ENCODE results near the gene REEP1. TPM values are rescaled to one million over a fixed set of nuclear protein-coding genes. Genes with fewer than 3 reads are reported as not detected.
"Not testable (repeated sequence)": the region's sequence is repeated elsewhere in the genome, so short reads cannot be mapped to it uniquely, and the experiment has no call there.

REEP1 gene
- total RNA-seq, 1 donor from 2014 or later = 0.10 TPM

- intact Hi-C loops (cut with micrococcal nuclease) = no loop called here
Measured at GRCh38 chr2:86201671-86202335, 135.6 kb downstream of the REEP1 start.

- intact Hi-C loops (cut with micrococcal nuclease) = not testable (repeated sequence)
Measured at GRCh38 chr2:86200564-86200963, 136.9 kb downstream of the REEP1 start.

- intact Hi-C loops (cut with micrococcal nuclease) = loop anchor here (1.0 to 10.0 kb wide), 7 partner anchors 15 to 875 kb away; partner anchors contain the start of genes CHMP3, PTCD3, RNF103 and ST3GAL5
Measured at GRCh38 chr2:86199834-86200177, 137.6 kb downstream of the REEP1 start.

GRCh38 chr2:86195808-86196387 is 141.5 kb downstream of the REEP1 start:
- intact Hi-C loops (cut with micrococcal nuclease) = loop anchor here (1.0 to 10.0 kb wide), 12 partner anchors 29 to 871 kb away; partner anchors contain the start of genes CHMP3, ELMOD3, POLR1A and RETSAT

- intact Hi-C loops (cut with micrococcal nuclease) = loop anchor here (1.0 to 10.0 kb wide), 12 partner anchors 30 to 870 kb away; partner anchors contain the start of genes CHMP3, ELMOD3, POLR1A and RETSAT
Measured at GRCh38 chr2:86195055-86195807, 142.2 kb downstream of the REEP1 start, which contains the start of gene IMMT. TSS of gene IMMT (minus strand) at chr2:86195462. CDS start at chr2:86195382, 80 bp downstream.

- intact Hi-C loops (cut with micrococcal nuclease) = loop anchor here (1.0 to 10.0 kb wide), 14 partner anchors 9 to 870 kb away; partner anchors contain the start of genes CHMP3, ELMOD3, POLR1A and RETSAT
Measured at GRCh38 chr2:86194751-86195054, 142.7 kb downstream of the REEP1 start.

GRCh38 chr2:86193901-86194567 is 143.4 kb downstream of the REEP1 start:
- intact Hi-C loops (cut with micrococcal nuclease) = loop anchor here (1.0 to 10.0 kb wide), 11 partner anchors 9 to 869 kb away; partner anchors contain the start of genes ELMOD3, RETSAT, RNF103 and SH2D6

- intact Hi-C loops (cut with micrococcal nuclease) = loop anchor here (5.0 to 10.0 kb wide), 3 partner anchors 305 to 865 kb away; partner anchors contain the start of genes SH2D6, ST3GAL5 and TGOLN2
Measured at GRCh38 chr2:86189782-86190416, 147.5 kb downstream of the REEP1 start.

GRCh38 chr2:86186431-86186830 is 151.0 kb downstream of the REEP1 start:
- intact Hi-C loops (cut with micrococcal nuclease) = no loop called here

GRCh38 chr2:86185517-86186212 is 151.8 kb downstream of the REEP1 start:
- intact Hi-C loops (cut with micrococcal nuclease) = loop anchor here (1.0 to 2.0 kb wide), 3 partner anchors 9 to 79 kb away; partner anchors contain the start of genes MRPL35 and PTCD3

GRCh38 chr2:86176597-86176996 is 160.8 kb downstream of the REEP1 start:
- intact Hi-C loops (cut with micrococcal nuclease) = no loop called here

- intact Hi-C loops (cut with micrococcal nuclease) = no loop called here
Measured at GRCh38 chr2:86175828-86176227, 161.6 kb downstream of the REEP1 start.

GRCh38 chr2:86174445-86174844 is 163.0 kb downstream of the REEP1 start:
- intact Hi-C loops (cut with micrococcal nuclease) = no loop called here

- intact Hi-C loops (cut with micrococcal nuclease) = no loop called here
Measured at GRCh38 chr2:86172610-86173009, 164.8 kb downstream of the REEP1 start.

- intact Hi-C loops (cut with micrococcal nuclease) = no loop called here
Measured at GRCh38 chr2:86171295-86171694, 166.1 kb downstream of the REEP1 start.

GRCh38 chr2:86170449-86170848 is 167.0 kb downstream of the REEP1 start:
- intact Hi-C loops (cut with micrococcal nuclease) = no loop called here
